CD1c-positive myeloid dendritic cell (primary cell): Measurements from ENCODE around the gene NBEA.

ENCODE experiments used
- DNase-seq: peaks from one replicate; pipeline ENCODE4 v3.0.0-alpha.2; 2016; ENCODE audit errors: extremely low spot score

Gene NBEA

GRCh38 chr13:35512271-35512920 is 570.3 kb downstream of the NBEA start:
- peak; percentile 20 for DNase-seq

GRCh38 chr13:35514061-35514477 is 572.0 kb downstream of the NBEA start:
- DNase-seq: no peak

GRCh38 chr13:35514801-35515502 is 572.9 kb downstream of the NBEA start:
- DNase-seq: no peak

GRCh38 chr13:35518337-35518946 is 576.4 kb downstream of the NBEA start:
- DNase-seq: no peak

- DNase-seq: no peak
Measured at GRCh38 chr13:35524171-35524570, 582.1 kb downstream of the NBEA start.

GRCh38 chr13:35526577-35526976 is 584.5 kb downstream of the NBEA start:
- DNase-seq: no peak

GRCh38 chr13:35527451-35527850 is 585.4 kb downstream of the NBEA start:
- DNase-seq: no peak

- no peak for DNase-seq
Measured at GRCh38 chr13:35530147-35530546, 588.1 kb downstream of the NBEA start.

GRCh38 chr13:35530581-35530980 is 588.5 kb downstream of the NBEA start:
- DNase-seq: no peak

GRCh38 chr13:35531526-35531925 is 589.5 kb downstream of the NBEA start:
- DNase-seq: no peak

GRCh38 chr13:35534343-35534742 is 592.3 kb downstream of the NBEA start:
- DNase-seq: no peak

- DNase-seq: no peak
Measured at GRCh38 chr13:35548790-35549189, 606.7 kb downstream of the NBEA start.

GRCh38 chr13:35549481-35549880 is 607.4 kb downstream of the NBEA start:
- DNase-seq: no peak

- no peak for DNase-seq
Measured at GRCh38 chr13:35552172-35552844, 610.2 kb downstream of the NBEA start.

GRCh38 chr13:35554972-35555623 is 613.0 kb downstream of the NBEA start:
- DNase-seq: no peak

- no peak for DNase-seq
Measured at GRCh38 chr13:35557475-35557874, 615.4 kb downstream of the NBEA start.

GRCh38 chr13:35561540-35561939 is 619.5 kb downstream of the NBEA start:
- DNase-seq: no peak

GRCh38 chr13:35565273-35565672 is 623.2 kb downstream of the NBEA start:
- no peak for DNase-seq

- DNase-seq: no peak
Measured at GRCh38 chr13:35566340-35566739, 624.3 kb downstream of the NBEA start.

GRCh38 chr13:35567406-35567980 is 625.4 kb downstream of the NBEA start:
- DNase-seq: no peak

- DNase-seq: no peak
Measured at GRCh38 chr13:35573639-35574038, 631.6 kb downstream of the NBEA start.

- DNase-seq: no peak
Measured at GRCh38 chr13:35592457-35592856, 650.4 kb downstream of the NBEA start.
